T-helper 1 cell treated with Interleukin-12 subunit alpha and Interleukin-12 subunit beta and Interleukin-4 antibody, amounts not matched to agents 30 ng/mL and 1 ng/mL, for 36 hours (primary cell): ENCODE data around the gene RAD51B. TPM values are rescaled to one million over a fixed set of nuclear protein-coding genes. Genes with fewer than 3 reads are reported as not detected.

Experiments used
- intact Hi-C: fragments of 100-400 bp; cut with micrococcal nuclease; formaldehyde crosslinking; loops from one replicate; pipeline ENCODE4 v1.15.1; 2024
- total RNA-seq: library from RNA; stranded (reverse); gene quantifications from 2 replicates; pipeline ENCODE4 v1.2.3, GENCODE V29; 2022

RAD51B gene
- total RNA-seq, 1 donor from 2014 or later = 24.4 TPM

DNA sequence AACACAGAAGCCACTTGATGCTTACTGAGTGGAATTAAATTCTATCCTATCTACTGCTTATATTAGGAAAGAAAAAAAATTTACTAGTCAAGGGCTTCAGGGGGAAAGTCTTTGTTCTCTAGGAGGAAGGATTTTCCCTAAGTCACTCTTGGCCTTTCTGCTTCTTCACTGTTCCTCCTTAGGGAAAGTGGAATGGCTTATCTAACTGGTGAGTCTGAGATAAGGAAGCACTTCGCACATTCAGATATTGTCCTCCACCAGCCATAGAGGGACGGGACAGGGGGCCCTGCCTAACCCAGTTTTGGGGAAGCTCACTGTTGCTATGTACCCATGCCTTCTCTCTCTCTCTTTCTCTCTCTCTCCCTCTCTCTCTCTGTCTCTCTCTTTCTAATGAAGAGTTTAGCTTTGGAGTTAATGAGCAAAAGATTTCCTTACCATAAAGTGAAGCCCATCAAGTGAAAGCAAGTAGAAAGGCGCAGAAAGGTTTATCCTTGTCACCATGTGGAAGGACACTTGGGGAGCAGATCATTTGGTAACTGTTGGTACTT, 522.7 kb downstream of the RAD51B start:
- intact Hi-C loops = no loop called here

DNA sequence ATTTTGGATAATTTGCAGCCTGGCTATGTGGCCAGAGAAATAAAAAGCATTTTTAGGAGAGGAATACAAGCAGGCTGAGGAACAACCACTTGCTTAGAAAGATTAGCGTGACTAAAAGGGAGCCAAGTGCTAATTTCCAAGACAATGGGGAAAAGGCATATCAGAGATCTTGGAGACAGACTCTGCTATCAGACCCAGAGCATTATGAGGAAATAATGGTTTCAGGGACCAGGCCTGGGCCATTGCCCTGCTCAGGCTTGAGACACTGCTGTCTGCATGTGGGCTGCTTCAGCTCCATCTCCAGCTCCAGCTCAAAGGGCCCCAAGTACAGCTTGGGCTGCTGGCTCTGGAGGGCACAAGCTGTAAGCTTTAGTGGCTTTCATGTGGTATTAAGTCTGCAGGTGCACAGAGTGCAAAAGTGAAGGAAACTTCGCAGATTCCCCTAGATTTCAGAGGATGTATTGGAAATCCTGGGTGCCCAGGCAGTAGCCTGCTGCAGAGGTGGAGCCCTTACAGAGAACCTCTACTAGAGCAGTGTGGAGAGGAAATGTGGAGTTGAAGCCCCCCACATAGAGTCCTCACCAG, 524.0 kb downstream of the RAD51B start:
- intact Hi-C loops = no loop called here

DNA sequence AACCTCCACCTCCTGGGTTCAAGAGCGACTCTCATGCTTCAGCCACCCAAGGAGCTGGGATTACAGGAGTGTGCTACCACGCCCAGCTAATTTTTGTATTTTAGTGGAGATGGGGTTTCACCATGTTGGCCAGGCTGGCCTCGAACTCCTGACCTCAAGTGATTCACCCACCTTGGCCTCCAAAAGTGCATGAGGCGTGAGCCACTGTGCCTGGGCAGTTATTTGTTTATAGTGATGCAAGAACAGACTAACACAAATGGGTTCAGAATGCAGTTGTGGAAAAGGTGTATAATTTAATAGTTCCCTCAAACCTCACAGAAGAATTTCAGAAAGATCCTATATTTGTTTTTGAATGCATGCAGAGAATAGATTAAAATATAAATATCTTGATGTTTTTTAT, 526.2 kb downstream of the RAD51B start:
- intact Hi-C loops = no loop called here

DNA sequence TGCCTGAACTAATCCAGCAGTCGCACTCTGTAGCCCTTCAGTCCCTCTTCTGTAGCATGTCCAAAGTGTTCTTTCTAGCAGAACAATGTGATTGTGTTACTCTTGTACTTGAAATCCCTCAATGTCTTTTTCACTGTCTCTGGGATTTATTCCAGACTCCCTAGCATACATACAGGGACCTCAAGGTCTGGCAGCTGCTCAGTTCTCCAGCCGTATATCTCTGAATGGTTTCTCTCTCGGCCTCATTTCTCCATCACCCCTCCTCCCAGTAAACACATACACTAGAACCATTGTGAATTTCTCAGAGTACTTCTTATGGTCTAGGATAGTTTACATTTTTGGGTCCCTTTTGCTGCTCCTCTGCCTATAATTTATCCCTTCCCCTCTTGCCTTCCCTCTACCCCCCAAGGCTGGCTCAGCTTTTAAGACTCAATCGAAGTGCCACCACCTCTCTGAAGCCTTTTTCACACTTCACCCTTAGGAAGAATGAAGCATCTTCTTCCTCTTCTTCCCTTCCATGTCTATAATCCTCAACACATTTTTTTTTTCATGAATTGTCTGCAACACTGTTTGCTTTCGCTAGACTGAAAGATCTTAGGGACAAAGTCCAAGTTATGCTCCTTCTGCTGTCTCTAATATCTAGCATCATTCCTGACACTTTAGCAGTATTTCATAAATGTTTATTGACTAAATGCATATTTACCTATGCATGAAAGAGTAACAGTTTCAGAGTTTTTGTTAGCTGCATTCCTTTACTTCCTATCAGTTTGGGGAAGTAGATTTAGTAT, 527.2 kb downstream of the RAD51B start:
- intact Hi-C loops = no loop called here

DNA sequence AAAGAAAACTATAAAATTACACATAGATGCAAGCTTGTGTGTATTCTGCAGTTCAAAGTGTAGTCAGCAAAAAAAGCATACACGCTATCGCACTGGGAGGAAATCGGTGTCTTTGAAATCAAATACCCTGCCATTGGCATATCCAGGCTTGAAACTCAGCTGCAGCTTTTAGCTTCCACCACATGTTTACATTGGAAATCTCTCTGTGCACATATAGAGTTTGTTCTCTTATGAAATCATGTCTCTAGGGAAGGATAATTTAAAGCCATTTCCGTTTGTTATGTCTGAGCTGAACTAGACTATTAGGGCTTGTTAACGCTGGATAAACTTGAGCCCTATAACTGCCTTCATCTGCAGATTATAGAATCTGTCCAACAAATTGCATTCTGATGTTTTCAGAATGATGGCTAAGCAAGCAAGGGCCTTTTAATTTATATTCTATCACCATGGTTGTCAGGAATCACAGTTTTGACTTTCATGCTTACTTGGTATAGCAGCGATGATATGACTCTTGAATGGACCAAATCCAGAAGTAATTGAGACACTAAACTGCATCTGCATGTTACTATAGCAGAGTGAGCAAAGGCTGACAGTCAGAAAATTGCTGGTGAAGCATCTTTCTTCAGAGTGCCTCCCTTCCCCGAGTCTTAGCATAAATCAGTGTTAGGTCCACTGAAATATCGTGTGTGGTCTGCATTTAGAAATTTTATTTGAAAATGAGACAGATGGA, 530.5 kb downstream of the RAD51B start:
- intact Hi-C loops = no loop called here

DNA sequence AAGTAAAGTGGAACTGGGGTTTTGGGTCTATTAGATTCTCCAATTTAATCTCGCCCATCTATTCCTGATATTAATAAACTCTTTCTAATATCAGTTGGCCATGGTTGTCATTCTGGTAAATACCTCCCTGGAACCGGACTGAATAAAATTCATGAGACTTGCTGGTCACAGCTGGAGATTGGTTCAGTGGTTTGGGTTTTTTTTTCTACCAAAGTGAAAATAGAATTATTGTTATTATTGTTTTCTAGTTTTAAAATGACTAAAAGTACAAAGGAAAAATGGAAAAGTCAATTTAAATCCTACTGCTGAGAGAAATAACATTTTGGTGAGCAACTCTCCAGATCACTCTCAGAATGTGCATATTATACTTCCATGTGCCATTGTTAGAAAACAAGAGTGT, 535.8 kb downstream of the RAD51B start:
- intact Hi-C loops = no loop called here

DNA sequence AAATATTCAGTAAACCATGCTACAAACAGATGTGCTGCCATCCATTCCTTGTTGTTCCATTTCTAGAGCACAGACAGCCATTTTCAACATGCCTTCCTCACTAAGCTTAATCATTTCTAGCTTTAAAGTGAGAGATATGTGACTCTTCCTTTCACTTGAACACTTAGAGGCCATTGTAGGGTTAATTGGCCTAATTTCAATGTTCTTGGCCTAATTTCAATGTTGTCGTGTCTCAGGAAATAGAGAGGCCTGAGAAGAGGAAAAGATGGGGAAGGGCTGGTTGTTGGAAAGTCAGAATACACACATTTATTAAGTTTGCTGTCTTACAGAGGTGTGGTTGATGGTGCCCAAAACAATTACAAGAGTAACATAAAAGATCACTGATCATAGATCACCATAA, 538.2 kb downstream of the RAD51B start:
- intact Hi-C loops = no loop called here

DNA sequence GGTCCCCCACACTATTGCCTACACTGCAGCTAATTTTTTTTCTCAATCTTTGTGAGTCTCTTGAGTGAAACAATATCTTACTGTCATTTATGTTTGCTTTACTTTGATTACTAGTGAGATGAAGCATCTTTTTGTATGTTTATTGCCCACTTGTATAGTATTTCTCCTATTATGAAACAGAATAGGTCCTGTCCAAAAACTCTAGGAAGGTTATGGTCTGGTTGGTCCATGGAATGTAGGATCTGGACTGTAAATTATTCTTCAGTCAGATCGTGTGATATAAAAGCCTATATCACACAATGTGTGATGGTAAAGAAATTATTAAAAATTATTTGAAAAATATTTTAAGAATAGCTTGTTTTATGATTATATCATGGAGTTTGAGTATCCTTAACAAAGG, 538.9 kb downstream of the RAD51B start:
- intact Hi-C loops = no loop called here

DNA sequence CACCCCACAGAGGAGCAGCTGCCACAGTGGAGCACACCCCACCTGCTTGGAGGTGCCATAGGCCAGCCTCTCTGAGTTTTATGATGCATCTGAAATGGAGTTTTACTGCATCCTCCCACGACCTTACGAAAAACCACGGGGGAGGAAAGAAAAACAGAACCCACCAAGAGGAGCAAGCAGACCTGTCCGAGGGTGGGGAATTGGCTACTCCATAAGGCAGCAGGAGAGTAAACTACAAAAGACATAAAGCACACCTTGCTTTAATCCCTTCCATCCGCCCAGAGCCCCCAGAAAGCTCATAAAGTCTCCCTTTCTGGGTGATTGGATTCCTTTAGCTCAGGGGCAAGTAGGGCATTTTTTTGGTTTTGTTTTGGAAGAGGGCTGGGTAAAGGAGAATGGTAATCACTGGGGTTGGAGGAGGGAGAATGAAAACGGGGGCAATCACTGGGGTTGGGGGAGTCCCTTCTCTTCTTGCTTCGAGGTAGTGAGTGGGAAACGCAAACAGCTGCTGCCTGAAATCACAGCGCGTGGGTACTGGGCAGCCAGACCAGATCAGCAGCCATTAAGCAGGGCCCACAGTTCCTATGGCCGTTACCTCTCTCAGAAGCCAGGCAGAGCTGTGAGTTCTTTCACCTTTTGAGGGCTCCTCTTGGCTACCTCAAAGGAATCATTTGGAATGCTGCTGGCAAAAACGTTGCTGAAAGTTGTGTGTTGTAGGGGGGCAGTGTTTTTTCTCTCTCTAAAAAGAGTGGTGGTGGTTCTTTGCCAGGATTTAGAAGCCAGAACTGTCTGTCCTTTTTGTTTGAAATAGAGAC, 539.6 kb downstream of the RAD51B start:
- intact Hi-C loops = no loop called here

DNA sequence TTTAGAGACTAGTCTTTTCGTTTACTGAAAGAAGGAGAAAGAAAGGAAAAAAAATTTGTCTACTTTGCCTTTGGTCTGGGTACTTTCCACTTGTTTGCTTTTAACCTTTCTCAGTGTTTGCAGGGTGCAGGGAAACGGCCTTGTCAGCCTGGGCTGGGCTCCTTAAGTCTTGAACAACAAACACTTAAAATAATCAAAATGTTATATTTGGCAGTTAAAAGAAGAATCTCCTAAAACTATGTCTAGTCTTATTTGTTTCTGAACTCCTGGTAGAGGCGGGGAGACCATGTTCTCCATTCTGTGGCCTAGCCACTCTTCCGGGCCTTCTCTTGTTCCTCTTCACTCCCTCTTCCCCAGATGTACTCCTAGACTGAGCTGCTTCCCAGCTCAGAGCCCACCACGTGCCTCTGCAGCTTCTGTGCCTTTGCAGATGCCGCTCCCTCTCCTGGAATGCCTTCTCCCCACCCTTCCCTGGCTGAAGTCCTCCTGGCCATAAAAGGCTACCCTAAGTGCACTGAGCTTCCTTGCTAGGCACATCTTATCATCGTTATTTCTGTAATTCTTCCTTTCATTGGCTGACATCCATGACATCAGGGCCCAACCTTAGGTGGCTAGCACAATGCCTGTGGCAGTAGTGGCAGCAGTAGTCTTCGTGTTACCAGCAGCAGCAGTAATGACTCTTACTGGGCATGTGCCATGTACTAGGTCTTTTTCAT, 540.4 kb downstream of the RAD51B start:
- intact Hi-C loops = no loop called here

DNA sequence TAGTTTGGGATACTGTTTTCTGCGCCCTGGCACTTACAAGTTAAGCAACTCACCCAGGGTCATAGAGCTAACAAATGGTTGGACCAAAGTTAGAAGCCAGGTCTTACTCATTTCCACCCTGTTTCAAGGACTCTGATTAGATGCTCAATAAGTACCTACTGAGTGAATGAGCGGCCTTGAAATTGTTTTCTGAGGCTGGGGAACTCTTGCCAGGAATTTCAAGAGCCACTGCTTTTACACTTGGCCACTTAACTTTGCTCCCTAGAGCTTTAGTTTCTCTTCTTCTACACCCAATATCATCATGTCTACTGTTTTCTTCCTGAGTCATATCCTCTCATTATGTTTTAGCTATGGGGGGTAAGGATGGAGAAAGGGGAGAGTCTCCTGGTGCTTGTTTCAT, 541.7 kb downstream of the RAD51B start:
- intact Hi-C loops = no loop called here

DNA sequence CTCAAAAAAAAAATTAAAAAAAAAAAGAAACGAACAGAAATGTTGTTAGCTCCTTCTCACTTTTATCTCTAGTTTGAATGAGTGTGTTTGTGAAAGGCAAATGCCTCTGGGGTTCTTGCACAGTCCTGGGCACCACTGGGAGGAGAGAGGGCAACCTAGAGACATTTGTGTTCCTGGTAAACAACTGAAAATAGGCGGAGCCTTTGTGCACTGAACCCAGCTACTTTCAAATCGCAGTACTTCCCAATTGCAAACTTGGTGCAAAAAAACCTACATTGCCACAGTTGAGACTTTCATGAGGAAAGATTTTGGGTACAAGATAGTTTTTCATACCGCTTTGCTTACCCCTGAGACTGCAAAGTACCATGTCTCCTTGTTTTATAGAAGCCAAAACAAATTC, 543.3 kb downstream of the RAD51B start:
- intact Hi-C loops = no loop called here

DNA sequence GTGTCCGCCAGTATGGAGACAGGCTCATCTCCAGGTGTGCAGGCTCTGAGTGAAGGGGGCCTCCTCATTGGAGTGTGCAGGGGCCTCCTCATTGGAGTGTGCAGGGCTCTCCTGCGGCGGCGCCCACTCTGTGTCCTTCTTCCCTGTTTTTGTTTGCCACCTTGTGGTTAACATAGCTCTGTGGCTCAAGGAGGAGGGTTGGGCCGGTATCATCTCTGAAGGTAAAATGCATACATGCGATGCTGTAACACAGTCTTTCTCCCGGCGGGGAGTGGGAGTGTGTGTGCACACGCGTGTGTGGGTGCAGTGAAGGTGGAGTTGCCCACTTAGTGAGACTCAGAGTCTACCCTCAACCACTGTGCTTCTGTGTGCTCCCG, 543.9 kb downstream of the RAD51B start:
- intact Hi-C loops = no loop called here

DNA sequence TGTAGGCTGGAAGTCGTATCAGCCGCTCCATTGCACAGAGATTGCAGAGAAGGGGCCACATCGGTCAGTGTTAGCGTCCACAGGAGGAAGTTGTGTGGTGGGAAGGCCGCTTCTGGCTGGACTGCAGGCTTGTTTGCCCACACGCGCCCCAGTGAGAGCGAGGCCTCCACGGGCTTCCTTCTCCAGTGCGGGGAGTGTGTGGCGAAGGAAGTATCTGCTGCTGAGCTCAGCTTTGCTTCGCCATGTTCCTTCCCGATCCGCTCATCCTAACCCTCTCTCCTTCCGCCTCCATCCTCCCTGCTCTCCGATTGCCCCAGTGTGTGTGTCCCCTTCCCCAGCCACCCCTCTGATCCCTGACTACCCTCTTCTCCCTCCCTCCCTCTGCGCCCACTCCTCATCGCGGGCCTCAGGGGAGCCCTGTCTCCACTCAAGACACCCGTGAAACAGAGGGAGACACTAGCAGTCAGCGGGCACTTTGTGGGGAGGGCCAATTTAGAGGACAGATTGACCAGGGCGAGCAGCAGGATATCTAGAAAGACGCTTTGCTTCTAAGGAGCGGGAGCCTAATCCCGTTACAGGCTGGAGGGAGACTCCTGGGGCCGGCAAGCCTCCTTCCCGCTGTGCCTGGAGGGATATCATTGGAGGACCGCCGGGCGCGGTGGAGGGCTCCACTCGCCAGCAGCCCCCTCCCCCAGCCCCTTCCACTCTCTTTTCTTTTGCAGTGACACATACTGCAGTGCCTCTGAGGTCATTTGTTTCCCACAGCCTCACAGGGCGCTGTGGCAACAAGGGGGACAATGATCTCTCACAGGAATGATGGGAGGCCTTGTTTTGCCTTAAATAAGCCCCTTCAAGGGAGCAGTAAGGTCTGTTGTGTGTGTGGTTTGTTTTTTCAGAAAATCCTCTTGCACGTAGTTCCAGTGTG, 544.5 kb downstream of the RAD51B start:
- intact Hi-C loops = no loop called here

DNA sequence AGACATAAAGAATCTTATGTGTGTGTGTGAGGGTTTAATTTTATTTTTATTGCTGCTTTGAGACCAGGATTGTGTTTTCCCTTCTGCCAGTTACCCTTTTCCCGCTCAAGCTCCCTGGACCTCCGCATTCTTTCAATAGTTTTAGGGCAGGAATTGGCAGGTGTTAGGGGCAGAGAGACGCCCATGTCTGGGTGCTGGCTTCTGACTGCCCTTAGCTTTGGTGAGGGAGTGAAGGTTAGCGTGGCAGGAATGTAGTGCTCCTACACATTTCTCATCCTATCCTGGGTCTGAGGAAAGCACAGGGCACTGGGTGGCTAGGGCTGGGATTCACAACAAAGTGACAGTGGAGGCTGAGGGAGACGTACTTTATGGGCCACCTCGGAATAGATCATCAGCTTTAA, 545.2 kb downstream of the RAD51B start:
- intact Hi-C loops = loop anchor here (5.0 kb wide), 1 partner anchor 77 kb away; no protein-coding TSS in a partner anchor

DNA sequence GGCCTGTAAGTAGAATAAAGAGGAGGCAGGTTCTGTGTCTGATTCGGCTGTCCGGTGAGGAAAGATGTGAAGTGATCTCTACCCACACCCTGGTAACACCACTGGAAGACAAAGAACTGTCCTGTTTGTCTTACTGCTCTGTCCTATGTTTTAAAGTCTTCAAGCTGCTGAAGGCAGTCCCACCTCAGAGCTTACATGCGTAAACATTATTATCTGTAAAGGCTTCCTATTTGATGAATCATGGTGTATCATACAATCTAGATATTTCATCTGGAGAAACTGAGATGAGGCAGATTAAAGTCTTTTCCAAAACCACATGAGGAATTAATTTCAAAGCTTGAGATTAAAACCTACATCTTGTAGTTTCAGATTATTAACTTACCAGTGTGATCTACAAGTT, 545.6 kb downstream of the RAD51B start:
- intact Hi-C loops = loop anchor here (5.0 kb wide), 1 partner anchor 78 kb away; no protein-coding TSS in a partner anchor

DNA sequence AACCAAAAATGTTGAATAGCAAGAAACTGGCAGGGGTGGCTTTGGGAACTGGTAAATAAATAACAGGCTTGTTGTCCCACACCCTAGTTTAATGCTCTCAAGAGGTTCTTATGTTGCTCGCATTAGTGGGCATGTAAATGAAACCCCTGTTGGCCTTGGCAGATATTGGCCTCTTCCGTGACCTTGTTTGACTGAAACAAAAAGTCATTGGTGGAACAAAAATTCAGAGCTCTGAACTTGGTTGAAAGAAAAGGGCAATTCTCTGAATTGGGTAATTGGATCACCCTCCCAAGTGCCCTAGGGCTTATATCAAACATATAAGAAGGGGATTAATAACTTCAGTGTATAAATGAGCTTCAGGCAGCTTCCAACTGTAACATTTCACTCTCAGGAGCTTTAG, 547.1 kb downstream of the RAD51B start:
- intact Hi-C loops = loop anchor here (5.0 kb wide), 1 partner anchor 79 kb away; no protein-coding TSS in a partner anchor

DNA sequence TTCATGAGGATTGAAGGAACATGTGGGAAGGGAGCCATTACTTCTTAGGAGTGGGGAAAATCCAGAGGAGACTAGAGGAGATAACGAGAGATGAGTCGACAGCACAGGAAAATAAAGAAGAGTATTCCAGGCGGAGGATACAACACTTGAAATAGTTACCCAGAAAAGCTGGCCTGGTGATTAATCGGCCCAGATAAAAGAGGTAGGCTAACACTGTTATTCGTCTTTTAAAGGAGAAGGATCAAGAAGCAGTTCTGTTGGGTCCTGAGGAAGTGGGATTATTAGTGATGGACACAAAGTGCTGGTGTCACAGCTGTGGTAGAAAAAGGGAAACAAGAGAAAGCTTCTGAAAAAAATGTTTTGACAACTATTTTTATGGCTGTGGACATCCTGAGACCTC, 548.0 kb downstream of the RAD51B start:
- intact Hi-C loops = loop anchor here (5.0 kb wide), 1 partner anchor 80 kb away; no protein-coding TSS in a partner anchor

DNA sequence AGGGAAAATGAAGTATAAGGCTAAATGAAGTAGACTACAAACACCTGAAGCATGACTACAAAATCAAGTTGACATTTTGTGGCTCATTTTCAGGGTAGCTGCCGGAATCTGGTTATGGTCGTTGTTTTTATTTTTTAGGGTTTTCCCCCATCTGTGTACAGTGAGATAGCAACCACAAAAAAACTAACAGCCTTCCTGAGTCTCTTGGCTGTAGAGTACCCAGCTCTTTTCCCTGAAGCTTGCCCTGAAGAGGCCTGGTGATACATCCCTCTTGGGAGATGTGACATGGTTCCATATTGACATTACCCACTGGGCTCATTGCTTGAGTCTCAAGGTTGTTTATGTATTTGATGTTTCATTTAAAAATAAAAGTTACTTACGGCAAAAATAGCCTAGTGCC, 549.3 kb downstream of the RAD51B start:
- intact Hi-C loops = loop anchor here (2.0 to 5.0 kb wide), 2 partner anchors 82 to 424 kb away; partner anchors contain the start of gene ZFP36L1
